Measurements from ENCODE around the gene NELFCD. TPM values are rescaled to one million over a fixed set of nuclear protein-coding genes. Genes with fewer than 3 reads are reported as not detected.

NELFCD gene
- total RNA-seq, 2 experiments from 2014 or later: 89.0 to 89.5 TPM

- ATAC-seq: no peak
- no peak for DNase-seq
- peaks cover 62% of the 10 kb centered on the region for H3K4me1 Mint-ChIP-seq (ENCODE audit: low read depth)
- H3K4me3 Mint-ChIP-seq: no peak overlapping the region
- H3K27ac Mint-ChIP-seq: no peak overlapping the region
- no peaks in the 10 kb centered on the region for H3K27me3 Mint-ChIP-seq (ENCODE audit: low read depth)
- H3K9me3 Mint-ChIP-seq (ENCODE audit: insufficient read depth): no peaks in the 10 kb centered on the region
- ChIA-PET POLR2A (interaction anchor here (0.9 kb wide), 1 partner anchor 10 kb away, joined by 4 read pairs; no protein-coding TSS in a partner anchor), CTCF (no interaction called here)
- peaks cover 2% of the 10 kb centered on the region for H3K36me3 Mint-ChIP-seq (ENCODE audit: low read depth)
These were observed 34.4 kb downstream of the NELFCD start for GRCh38 chr20:59015411-59015810.

GRCh38 chr20:59015812-59016711, 35.0 kb downstream of the NELFCD start:
- ChIA-PET CTCF (interaction anchor here (1.5 kb wide), 1 partner anchor 206 kb away, joined by 3 read pairs; no protein-coding TSS in a partner anchor), POLR2A (interaction anchor here (0.6 to 0.9 kb wide), 2 partner anchors 10 to 15 kb away, joined by 3 to 4 read pairs; no protein-coding TSS in a partner anchor)
- Mint-ChIP-seq H3K4me3 (no peak overlapping the region), H3K27me3 (ENCODE audit: low read depth) (no peaks in the 10 kb centered on the region), H3K36me3 (ENCODE audit: low read depth) (peaks cover 2% of the 10 kb centered on the region), H3K9me3 (ENCODE audit: insufficient read depth) (no peaks in the 10 kb centered on the region), H3K27ac (peak overlapping the region; percentile 50), H3K4me1 (ENCODE audit: low read depth) (peaks cover 56% of the 10 kb centered on the region)
- DNase-seq: no peak
- no peak for ATAC-seq

GRCh38 chr20:59016795-59017492, 35.9 kb downstream of the NELFCD start:
- DNase-seq: no peak
- Mint-ChIP-seq H3K27me3 (ENCODE audit: low read depth) (no peaks in the 10 kb centered on the region), H3K9me3 (ENCODE audit: insufficient read depth) (no peaks in the 10 kb centered on the region), H3K4me3 (no peak overlapping the region), H3K4me1 (ENCODE audit: low read depth) (peaks cover 47% of the 10 kb centered on the region), H3K36me3 (ENCODE audit: low read depth) (peaks cover 2% of the 10 kb centered on the region), H3K27ac (peak overlapping the region; percentile 55)
- peak; percentile 28 for ATAC-seq
- ChIA-PET CTCF (interaction anchor here (0.9 to 1.5 kb wide), 3 partner anchors 10 to 205 kb away, joined by 3 to 4 read pairs (median 3); no protein-coding TSS in a partner anchor), POLR2A (interaction anchor here (0.6 to 1.0 kb wide), 4 partner anchors 14 to 1594 kb away, joined by 3 read pairs; partner anchors contain the start of gene ATP5F1E)

GRCh38 chr20:59017493-59018231, 36.6 kb downstream of the NELFCD start:
- H3K27me3 Mint-ChIP-seq (ENCODE audit: low read depth): no peaks in the 10 kb centered on the region
- ChIA-PET POLR2A (interaction anchor here (0.7 to 1.0 kb wide), 3 partner anchors 15 to 1594 kb away, joined by 3 read pairs; partner anchors contain the start of gene ATP5F1E), CTCF (interaction anchor here (0.7 to 1.5 kb wide), 4 partner anchors 9 to 204 kb away, joined by 3 to 4 read pairs (median 3); no protein-coding TSS in a partner anchor)
- no peak overlapping the region for H3K4me3 Mint-ChIP-seq
- ATAC-seq (no peak), DNase-seq (no peak)
- peaks cover 40% of the 10 kb centered on the region for H3K4me1 Mint-ChIP-seq (ENCODE audit: low read depth)
- H3K9me3 Mint-ChIP-seq (ENCODE audit: insufficient read depth): no peaks in the 10 kb centered on the region
- peak overlapping the region; percentile 55 for H3K27ac Mint-ChIP-seq
- peaks cover 7% of the 10 kb centered on the region for H3K36me3 Mint-ChIP-seq (ENCODE audit: low read depth)

GRCh38 chr20:59018817-59019216, 37.8 kb downstream of the NELFCD start:
- Mint-ChIP-seq H3K4me3 (no peak overlapping the region), H3K36me3 (ENCODE audit: low read depth) (peaks cover 15% of the 10 kb centered on the region), H3K27me3 (ENCODE audit: low read depth) (no peaks in the 10 kb centered on the region)

GRCh38 chr20:59019217-59019616, 38.2 kb downstream of the NELFCD start, which contains the start of gene TUBB1:
TSS of gene TUBB1 (plus strand) at chr20:59019429. CDS start at chr20:59019523, 94 bp downstream.
- Mint-ChIP-seq H3K27ac (no peak within 1 kb of the TSS), H3K4me3 (no peak within 1 kb of the TSS), H3K27me3 (ENCODE audit: low read depth) (no peaks in the 10 kb centered on the region), H3K9me3 (ENCODE audit: insufficient read depth) (no peaks in the 10 kb centered on the region), H3K36me3 (ENCODE audit: low read depth) (peaks cover 19% of the 10 kb centered on the region), H3K4me1 (ENCODE audit: low read depth) (peaks cover 26% of the 10 kb centered on the region)
- no peak for ATAC-seq
- POLR2A ChIA-PET: no interaction called here
- CTCF ChIA-PET: no interaction called here
- no peak for DNase-seq

More at GRCh38 chr20:59018817-59019216, 37.8 kb downstream of the NELFCD start:
- Mint-ChIP-seq H3K4me1 (ENCODE audit: low read depth) (peaks cover 30% of the 10 kb centered on the region), H3K27ac (no peak overlapping the region), H3K9me3 (ENCODE audit: insufficient read depth) (no peaks in the 10 kb centered on the region)
- DNase-seq (no peak), ATAC-seq (no peak)
- ChIA-PET CTCF (no interaction called here), POLR2A (no interaction called here)

GRCh38 chr20:59020938-59021551, 40.0 kb downstream of the NELFCD start:
- CTCF ChIA-PET: no interaction called here
- Mint-ChIP-seq H3K9me3 (ENCODE audit: insufficient read depth) (no peaks in the 10 kb centered on the region), H3K36me3 (ENCODE audit: low read depth) (peaks cover 31% of the 10 kb centered on the region), H3K4me1 (ENCODE audit: low read depth) (peaks cover 22% of the 10 kb centered on the region), H3K27ac (no peak overlapping the region), H3K4me3 (no peak overlapping the region), H3K27me3 (ENCODE audit: low read depth) (no peaks in the 10 kb centered on the region)
- POLR2A ChIA-PET: interaction anchor here (0.9 kb wide), 1 partner anchor 369 kb away, joined by 4 read pairs; no protein-coding TSS in a partner anchor
- ATAC-seq: no peak
- DNase-seq: no peak

GRCh38 chr20:59022754-59023153, 41.7 kb downstream of the NELFCD start:
- CTCF ChIA-PET: no interaction called here

GRCh38 chr20:59023616-59024015, 42.6 kb downstream of the NELFCD start:
- CTCF ChIA-PET: no interaction called here
- Mint-ChIP-seq H3K4me3 (no peak overlapping the region), H3K27me3 (ENCODE audit: low read depth) (no peaks in the 10 kb centered on the region), H3K27ac (no peak overlapping the region), H3K36me3 (ENCODE audit: low read depth) (peaks cover 54% of the 10 kb centered on the region), H3K4me1 (ENCODE audit: low read depth) (peaks cover 22% of the 10 kb centered on the region), H3K9me3 (ENCODE audit: insufficient read depth) (no peaks in the 10 kb centered on the region)
- no peak for ATAC-seq
- DNase-seq: no peak
- POLR2A ChIA-PET: interaction anchor here (0.8 kb wide), 1 partner anchor 9 kb away, joined by 5 read pairs; the partner anchor contains the start of gene ATP5F1E

More at GRCh38 chr20:59022754-59023153, 41.7 kb downstream of the NELFCD start:
- H3K4me1 Mint-ChIP-seq (ENCODE audit: low read depth): peaks cover 16% of the 10 kb centered on the region
- H3K36me3 Mint-ChIP-seq (ENCODE audit: low read depth): peaks cover 48% of the 10 kb centered on the region
- H3K4me3 Mint-ChIP-seq: no peak overlapping the region
- POLR2A ChIA-PET: no interaction called here
- ATAC-seq: no peak
- DNase-seq: no peak
- no peaks in the 10 kb centered on the region for H3K27me3 Mint-ChIP-seq (ENCODE audit: low read depth)
- H3K27ac Mint-ChIP-seq: peak overlapping the region; percentile 10
- no peaks in the 10 kb centered on the region for H3K9me3 Mint-ChIP-seq (ENCODE audit: insufficient read depth)

GRCh38 chr20:59024111-59024530, 43.1 kb downstream of the NELFCD start:
- Mint-ChIP-seq H3K4me3 (no peak overlapping the region), H3K9me3 (ENCODE audit: insufficient read depth) (no peaks in the 10 kb centered on the region), H3K27me3 (ENCODE audit: low read depth) (no peaks in the 10 kb centered on the region), H3K27ac (no peak overlapping the region), H3K36me3 (ENCODE audit: low read depth) (peaks cover 59% of the 10 kb centered on the region), H3K4me1 (ENCODE audit: low read depth) (peaks cover 27% of the 10 kb centered on the region)
- ATAC-seq (no peak), DNase-seq (no peak)
- CTCF ChIA-PET: no interaction called here
- POLR2A ChIA-PET: interaction anchor here (1.0 kb wide), 1 partner anchor 135 kb away, joined by 3 read pairs; no protein-coding TSS in a partner anchor

- Mint-ChIP-seq H3K9me3 (ENCODE audit: insufficient read depth) (no peaks in the 10 kb centered on the region), H3K4me1 (ENCODE audit: low read depth) (peaks cover 35% of the 10 kb centered on the region), H3K27me3 (ENCODE audit: low read depth) (no peaks in the 10 kb centered on the region), H3K27ac (no peak overlapping the region), H3K36me3 (ENCODE audit: low read depth) (peaks cover 68% of the 10 kb centered on the region), H3K4me3 (no peak overlapping the region)
- ChIA-PET CTCF (no interaction called here), POLR2A (interaction anchor here (0.6 to 1.0 kb wide), 2 partner anchors 36 to 136 kb away, joined by 3 read pairs; no protein-coding TSS in a partner anchor)
- ATAC-seq (no peak), DNase-seq (no peak)
These were observed 44.0 kb downstream of the NELFCD start for GRCh38 chr20:59025086-59025485.
